Measurements from ENCODE around the gene PRDM11.

PRDM11 gene

DNA sequence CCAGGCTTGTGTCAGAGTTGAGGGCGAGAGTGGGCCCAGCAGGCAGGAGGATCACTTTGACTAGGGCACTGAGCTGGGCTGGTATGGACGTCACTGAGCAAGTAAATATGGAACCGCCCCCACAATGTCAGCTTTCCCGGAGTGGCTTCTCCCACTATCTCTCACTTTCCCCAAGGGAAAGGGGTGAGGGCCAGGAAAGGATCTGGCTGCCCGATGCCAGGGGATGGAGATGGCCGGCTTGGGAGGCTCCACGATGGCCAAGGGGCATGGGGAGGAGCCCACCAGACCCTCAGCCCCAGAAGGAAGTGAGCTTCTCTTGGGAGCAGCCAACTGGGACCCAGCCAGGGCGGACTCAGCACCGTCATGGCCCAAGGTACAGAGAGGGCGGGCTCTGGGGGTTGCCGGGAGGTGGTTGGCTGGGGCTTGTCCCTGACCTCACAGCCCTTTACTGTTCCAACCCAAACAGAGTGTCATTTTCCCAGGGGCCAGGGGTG, 8.7 kb downstream of the PRDM11 start:
- H3K27ac ChIP-seq, result no peak overlapping the region
- TF ChIP-seq, protein P1, sequence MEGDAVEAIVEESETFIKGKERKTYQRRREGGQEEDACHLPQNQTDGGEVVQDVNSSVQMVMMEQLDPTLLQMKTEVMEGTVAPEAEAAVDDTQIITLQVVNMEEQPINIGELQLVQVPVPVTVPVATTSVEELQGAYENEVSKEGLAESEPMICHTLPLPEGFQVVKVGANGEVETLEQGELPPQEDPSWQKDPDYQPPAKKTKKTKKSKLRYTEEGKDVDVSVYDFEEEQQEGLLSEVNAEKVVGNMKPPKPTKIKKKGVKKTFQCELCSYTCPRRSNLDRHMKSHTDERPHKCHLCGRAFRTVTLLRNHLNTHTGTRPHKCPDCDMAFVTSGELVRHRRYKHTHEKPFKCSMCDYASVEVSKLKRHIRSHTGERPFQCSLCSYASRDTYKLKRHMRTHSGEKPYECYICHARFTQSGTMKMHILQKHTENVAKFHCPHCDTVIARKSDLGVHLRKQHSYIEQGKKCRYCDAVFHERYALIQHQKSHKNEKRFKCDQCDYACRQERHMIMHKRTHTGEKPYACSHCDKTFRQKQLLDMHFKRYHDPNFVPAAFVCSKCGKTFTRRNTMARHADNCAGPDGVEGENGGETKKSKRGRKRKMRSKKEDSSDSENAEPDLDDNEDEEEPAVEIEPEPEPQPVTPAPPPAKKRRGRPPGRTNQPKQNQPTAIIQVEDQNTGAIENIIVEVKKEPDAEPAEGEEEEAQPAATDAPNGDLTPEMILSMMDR (conservative IDR thresholded peaks at IDR 0.05), result no peak
- TF ChIP-seq ZFX (IDR thresholded peaks at IDR 0.05), result no peak

DNA sequence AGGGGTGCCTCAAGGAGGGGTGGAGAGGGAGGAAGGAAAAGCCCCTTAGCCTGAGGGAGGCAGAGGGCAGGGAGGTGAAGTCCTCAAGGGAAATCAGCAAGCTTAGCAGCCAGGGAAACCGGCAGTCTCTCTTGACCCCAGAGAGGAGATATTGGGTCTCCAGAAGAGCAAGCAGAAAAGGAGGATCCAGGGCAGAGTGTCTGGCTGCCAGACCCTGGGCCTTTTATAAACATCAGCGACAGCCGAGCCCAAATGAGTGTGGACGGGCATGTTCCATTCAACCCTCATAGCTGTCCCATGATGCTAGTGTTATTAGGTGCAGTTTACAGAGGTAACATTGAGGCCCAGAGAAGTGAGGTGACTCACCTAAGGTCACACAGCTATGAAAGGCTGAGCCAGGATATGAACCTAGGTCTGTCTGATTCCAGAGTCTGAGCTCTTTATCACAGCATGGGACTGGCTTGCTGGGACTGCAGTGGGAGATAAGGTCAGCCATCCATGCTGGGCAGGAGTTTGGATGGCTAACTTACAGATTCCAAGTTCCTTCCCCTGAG, 9.3 kb downstream of the PRDM11 start:
- TF ChIP-seq, protein P1 (conservative IDR thresholded peaks at IDR 0.05), result no peak
- no peak for TF ChIP-seq ZFX (IDR thresholded peaks at IDR 0.05)
- H3K27ac ChIP-seq, result no peak overlapping the region

DNA sequence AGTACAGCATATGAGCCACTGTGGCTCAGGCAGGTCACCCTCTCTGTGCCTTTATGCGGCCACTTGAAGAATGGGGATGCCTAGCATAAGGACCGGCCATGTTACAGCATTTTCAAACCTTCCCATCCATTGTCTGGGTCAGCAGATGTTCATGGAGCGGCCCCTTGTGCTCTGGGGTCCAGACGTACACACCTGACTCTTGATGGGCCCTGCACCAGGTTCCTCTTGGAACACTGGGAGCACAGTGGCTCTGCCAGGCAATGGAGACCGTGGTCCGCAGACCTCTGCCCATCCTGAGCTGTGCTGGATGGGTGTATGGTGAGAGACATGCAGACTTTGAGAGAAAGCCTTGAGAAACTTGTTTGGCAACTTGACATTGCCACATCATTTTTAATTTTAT, 9.8 kb downstream of the PRDM11 start:
- TF ChIP-seq, protein P1 (conservative IDR thresholded peaks at IDR 0.05), result no peak
- no peak for TF ChIP-seq ZFX (IDR thresholded peaks at IDR 0.05)
- no peak overlapping the region for H3K27ac ChIP-seq

DNA sequence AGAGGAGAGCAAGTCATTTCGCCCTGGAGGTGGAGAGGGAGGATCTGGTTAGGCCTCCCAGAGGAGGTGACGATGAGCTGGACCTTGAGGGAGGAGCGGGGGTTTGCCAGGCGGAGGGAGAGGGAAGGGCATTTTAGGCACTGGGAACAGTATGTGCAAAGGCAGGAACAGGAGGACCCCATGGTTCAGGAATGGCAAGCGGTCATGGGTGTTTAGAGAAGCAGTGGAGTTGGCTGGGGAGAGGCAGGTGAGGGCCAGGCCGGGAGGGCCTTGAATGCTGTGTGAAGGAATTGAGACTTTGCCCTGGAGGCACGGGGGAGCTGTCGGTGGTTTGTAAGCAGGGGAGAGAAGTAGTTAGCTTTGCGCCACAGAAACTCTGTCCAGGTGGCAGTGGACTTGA, 10.3 kb downstream of the PRDM11 start:
- TF ChIP-seq ZFX (IDR thresholded peaks at IDR 0.05), result no peak
- TF ChIP-seq, protein P1 (conservative IDR thresholded peaks at IDR 0.05), result no peak
- H3K27ac ChIP-seq, result no peak overlapping the region

DNA sequence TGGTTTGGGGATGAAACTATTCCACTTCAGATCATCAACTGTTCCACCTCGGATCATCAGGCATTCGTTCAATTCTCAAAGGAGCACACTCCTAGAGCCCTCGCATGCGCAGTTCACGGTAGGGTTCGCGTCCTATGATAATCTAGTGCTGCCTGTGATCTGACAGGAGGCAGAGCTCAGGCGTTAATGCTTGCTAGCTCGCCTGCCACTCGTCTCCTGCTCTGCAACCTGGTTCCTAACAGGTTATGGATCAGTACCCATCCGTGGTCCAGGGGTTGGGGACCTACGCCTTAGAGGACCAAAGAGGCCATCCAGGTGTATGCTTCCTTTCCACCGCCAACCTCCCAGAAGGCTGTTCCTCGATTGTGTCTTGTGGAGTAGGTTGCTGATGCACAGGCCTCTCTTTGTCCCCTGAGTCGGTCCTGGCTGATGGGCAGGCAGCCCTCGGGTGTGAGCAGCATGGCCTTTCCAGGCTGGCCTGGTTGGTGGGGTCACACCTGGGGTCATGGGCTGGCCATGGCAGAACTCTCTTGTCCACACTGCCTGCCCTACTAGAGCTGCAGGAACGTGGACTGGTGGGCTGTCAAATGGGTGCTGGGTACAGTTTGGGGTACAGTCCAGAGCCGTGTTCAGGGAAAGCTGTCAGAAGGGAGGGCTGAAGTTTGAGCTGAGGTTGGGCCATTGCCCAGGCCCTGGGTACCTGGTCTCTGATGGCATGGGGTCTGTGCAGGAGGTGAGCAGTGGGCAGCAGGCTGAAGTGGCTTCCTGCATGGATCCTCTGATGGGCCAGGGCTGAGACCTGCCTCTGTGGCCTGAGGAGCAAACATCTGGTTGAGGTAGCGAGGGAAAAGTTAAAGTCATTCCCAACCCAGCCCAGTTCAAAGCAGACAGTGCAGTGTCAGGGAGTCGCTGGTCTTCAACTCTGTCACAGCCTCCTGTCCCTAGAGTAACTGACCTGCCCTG, 11.1 kb downstream of the PRDM11 start:
- no peak overlapping the region for H3K27ac ChIP-seq
- TF ChIP-seq, protein P1 (conservative IDR thresholded peaks at IDR 0.05), result no peak
- no peak for TF ChIP-seq ZFX (IDR thresholded peaks at IDR 0.05)

DNA sequence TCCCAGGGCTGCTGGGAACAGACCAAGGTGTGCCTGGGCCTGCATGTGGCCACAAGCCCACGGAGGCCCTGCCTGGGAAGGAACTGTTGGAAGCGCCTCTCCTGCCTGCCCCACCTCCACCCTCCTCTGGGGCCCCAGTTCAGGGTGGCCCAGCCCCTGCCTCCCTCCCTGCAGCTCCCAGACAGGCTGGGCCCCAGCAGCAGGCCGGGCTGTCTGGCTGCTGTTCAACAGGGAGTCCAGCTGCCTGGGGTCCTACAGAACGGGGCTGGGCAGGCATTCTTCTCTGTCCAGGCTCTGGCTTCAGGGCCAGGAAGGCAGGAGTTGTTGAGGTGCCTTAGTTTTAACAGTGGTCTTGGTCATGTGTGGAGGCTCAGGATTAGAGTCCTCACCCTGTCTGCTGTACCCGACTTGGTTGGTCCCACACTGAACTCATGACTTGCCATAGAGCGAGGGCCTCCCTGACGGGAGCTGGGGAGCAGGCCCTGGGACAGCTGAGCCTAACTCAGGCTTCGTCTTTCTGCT, 11.8 kb downstream of the PRDM11 start:
- no peak for TF ChIP-seq ZFX (IDR thresholded peaks at IDR 0.05)
- TF ChIP-seq, protein P1 (conservative IDR thresholded peaks at IDR 0.05), result no peak

More for the DNA sequence above, 11.8 kb downstream of the PRDM11 start:
- H3K27ac ChIP-seq, result no peak overlapping the region

Data from C4-2B (cell line).